ENCODE data around the gene DCX.

GRCh38 chrX:111444881-111445280 is 32.9 kb upstream of the DCX start:
- TF ChIP-seq HMGXB4 (CRISPR knock-in tag; IDR thresholded peaks at IDR 0.05) (no peak), GABPA (tag; conservative IDR thresholded peaks at IDR 0.05; ENCODE audit: low read depth) (no peak), CHD1 (IDR thresholded peaks at IDR 0.05; ENCODE audit: low read length) (no peak), CTCF (IDR thresholded peaks at IDR 0.05 in 2 of 3, conservative IDR thresholded peaks at IDR 0.05 in 1 of 3; ENCODE audit: insufficient read depth in 2 of 3, low read depth in 1 of 3, low read length in 3 of 3) (no peak)

Measured in K562 (cell line).